Uterus (tissue), 4 donors: Measurements from ENCODE around the gene SERPINA5. TPM values are rescaled to one million over a fixed set of nuclear protein-coding genes. Genes with fewer than 3 reads are reported as not detected.
A peak's percentile ranks its signal among the peaks of the same experiment; 100 is the strongest.
"Not testable (repeated sequence)": the region's sequence is repeated elsewhere in the genome, so short reads cannot be mapped to it uniquely, and the experiment has no call there.

ENCODE experiments used
- DNase-seq, 2 donors: peaks; one replicate each; pipeline ENCODE4 v3.0.0-alpha.2; 2019 to 2020
- H3K27ac ChIP-seq, 2 donors: fragments of 200-600 bp; sonication (generic); 1 replicate in 1 of 2; 2 replicates in 1 of 2; pipeline ENCODE4 v1.5.1; 2016 to 2018
- H3K27me3 ChIP-seq, 2 donors: fragments of 200-600 bp; sonication (generic); one replicate each; pipeline ENCODE4 v1.5.1; 2018 to 2019; ENCODE audit warnings: control low read depth in 1 of 2
- H3K36me3 ChIP-seq, 2 donors: fragments of 200-600 bp; sonication (generic); one replicate each; pipeline ENCODE4 v1.5.1; 2019; ENCODE audit warnings: control low read depth in 1 of 2
- H3K4me1 ChIP-seq, 2 donors: fragments of 200-600 bp; sonication (generic); one replicate each; pipeline ENCODE4 v1.5.1; 2018 to 2019; ENCODE audit warnings: control low read depth in 1 of 2
- H3K4me3 ChIP-seq, 2 donors: fragments of 200-600 bp; sonication (generic); 1 replicate in 1 of 2; 2 replicates in 1 of 2; pipeline ENCODE4 v1.5.1; 2018 to 2019; ENCODE audit warnings: mild to moderate bottlenecking in 1 of 2
- H3K9me3 ChIP-seq, 2 donors: fragments of 200-600 bp; sonication (generic); one replicate each; pipeline ENCODE4 v1.5.1; 2019; ENCODE audit warnings: control low read depth in 1 of 2
- POLR2A ChIP-seq, 2 donors: fragments of 450-650 bp; IDR thresholded peaks; one replicate each; pipeline ENCODE4 v1.6.1; 2016; ENCODE audit warnings: antibody characterized with exemption in 2 of 2, mild to moderate bottlenecking in 1 of 2, moderate library complexity in 1 of 2
- intact Hi-C: fragments of 100-400 bp; cut with DNase I; formaldehyde crosslinking; loops from one replicate; pipeline ENCODE4 v1.15.1; 2023; ENCODE audit warnings: low total_unique reads
- total RNA-seq, 4 donors: library from RNA; depleted of rRNA in 3 of 4; stranded (reverse); fragments of >200 nt in 3 of 4; gene quantifications; one replicate each; pipeline versions ENCODE4 v1.1.0 to v1.2.4, GENCODE V29; 2014 to 2023
- TF ChIP-seq, protein P1 (sequence below), 4 experiments: fragments of 200-600 bp in 2 of 4; fragments of 450-650 bp in 2 of 4; sonication (generic) in 2 of 4; IDR thresholded peaks; one replicate each; pipeline ENCODE4 v1.5.1; 2016 to 2019; ENCODE audit warnings: antibody characterized with exemption in 4 of 4, mild to moderate bottlenecking in 2 of 4, moderate library complexity in 1 of 4
- donor health status: DM: yes; HTN: yes; CAD: no.

The SERPINA5 gene
- total RNA-seq, 4 donors from 2014 or later = under 0.01 to 19.6 (median 3.2) TPM

DNA sequence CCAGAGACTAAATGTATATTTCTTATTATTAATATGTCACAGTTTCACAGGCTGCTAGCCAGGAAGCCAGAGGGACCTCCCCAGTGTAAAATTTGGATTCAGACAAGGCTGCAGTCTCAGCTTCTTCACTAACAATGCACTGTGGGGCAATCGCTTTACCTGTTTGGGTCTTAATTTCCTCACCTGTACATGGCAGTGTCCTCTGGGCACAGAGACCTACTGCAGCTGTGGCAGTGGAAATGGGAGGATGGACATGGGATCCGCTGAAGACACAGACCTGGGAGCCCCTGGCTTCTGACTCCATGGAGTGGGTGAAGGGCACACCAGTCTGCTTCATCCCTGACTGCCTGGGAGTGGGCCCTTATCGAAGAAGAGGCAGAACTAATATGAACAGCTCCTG is 6.9 kb upstream of the SERPINA5 start:
- H3K27me3 ChIP-seq = no peaks in the 10 kb centered on the region
- no peak for DNase-seq
- no peak overlapping the region for H3K27ac ChIP-seq
- H3K36me3 ChIP-seq = no peaks in the 10 kb centered on the region
- intact Hi-C loops = no loop called here
- TF ChIP-seq, protein P1, sequence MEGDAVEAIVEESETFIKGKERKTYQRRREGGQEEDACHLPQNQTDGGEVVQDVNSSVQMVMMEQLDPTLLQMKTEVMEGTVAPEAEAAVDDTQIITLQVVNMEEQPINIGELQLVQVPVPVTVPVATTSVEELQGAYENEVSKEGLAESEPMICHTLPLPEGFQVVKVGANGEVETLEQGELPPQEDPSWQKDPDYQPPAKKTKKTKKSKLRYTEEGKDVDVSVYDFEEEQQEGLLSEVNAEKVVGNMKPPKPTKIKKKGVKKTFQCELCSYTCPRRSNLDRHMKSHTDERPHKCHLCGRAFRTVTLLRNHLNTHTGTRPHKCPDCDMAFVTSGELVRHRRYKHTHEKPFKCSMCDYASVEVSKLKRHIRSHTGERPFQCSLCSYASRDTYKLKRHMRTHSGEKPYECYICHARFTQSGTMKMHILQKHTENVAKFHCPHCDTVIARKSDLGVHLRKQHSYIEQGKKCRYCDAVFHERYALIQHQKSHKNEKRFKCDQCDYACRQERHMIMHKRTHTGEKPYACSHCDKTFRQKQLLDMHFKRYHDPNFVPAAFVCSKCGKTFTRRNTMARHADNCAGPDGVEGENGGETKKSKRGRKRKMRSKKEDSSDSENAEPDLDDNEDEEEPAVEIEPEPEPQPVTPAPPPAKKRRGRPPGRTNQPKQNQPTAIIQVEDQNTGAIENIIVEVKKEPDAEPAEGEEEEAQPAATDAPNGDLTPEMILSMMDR (IDR thresholded peaks at IDR 0.05) = no peak
- TF ChIP-seq POLR2A (IDR thresholded peaks at IDR 0.05) = no peak
- H3K4me3 ChIP-seq = no peak overlapping the region
- no peaks in the 10 kb centered on the region for H3K9me3 ChIP-seq
- H3K4me1 ChIP-seq = no peaks in the 10 kb centered on the region

DNA sequence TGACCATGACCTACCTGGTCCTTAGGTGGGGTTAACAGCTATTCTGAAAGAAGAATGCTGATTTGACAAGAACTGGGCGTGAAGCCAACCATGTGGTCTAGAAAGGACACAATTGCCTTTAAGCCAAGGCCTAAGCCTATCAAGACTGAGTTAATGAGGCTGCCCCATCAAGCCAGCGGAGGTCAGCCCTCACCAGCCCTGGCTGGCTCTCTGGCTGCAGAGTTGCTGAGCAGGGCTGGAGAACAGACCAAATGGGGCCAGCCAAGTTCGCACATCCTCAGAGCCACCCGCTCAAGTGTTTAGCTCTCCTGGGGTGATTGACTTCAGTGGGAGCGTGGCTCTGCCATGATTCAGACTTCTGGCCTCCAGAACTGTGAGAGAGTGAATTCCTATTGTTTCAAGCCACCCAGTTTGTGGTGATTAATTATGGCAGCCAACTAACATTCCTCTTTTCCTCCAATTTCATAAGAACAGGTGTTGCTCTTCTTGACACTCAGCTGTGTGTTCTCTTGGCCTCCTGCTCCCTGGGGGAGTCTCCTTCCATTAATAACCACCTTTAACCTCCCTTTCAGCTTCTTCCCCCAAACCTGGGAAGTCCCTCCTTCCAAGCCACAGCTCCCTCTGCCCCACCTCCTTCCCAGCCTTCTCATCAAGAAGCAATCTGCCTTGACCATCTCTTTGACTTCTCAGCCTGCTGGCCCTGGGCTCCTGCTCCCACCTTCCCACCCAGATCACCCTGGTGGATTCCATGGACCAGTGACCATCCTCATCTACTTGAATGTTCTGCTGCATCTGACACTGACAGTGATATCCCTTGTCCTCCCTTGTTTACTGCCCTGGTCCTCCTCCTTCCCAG is 5.3 kb upstream of the SERPINA5 start:
- TF ChIP-seq POLR2A (IDR thresholded peaks at IDR 0.05) = no peak
- TF ChIP-seq, protein P1 (IDR thresholded peaks at IDR 0.05) = no peak
- Histone ChIP-seq H3K4me1 (no peaks in the 10 kb centered on the region), H3K4me3 (no peak overlapping the region), H3K27me3 (no peaks in the 10 kb centered on the region), H3K9me3 (no peaks in the 10 kb centered on the region), H3K36me3 (no peaks in the 10 kb centered on the region), H3K27ac (no peak overlapping the region)
- no peak for DNase-seq
- intact Hi-C loops = no loop called here

DNA sequence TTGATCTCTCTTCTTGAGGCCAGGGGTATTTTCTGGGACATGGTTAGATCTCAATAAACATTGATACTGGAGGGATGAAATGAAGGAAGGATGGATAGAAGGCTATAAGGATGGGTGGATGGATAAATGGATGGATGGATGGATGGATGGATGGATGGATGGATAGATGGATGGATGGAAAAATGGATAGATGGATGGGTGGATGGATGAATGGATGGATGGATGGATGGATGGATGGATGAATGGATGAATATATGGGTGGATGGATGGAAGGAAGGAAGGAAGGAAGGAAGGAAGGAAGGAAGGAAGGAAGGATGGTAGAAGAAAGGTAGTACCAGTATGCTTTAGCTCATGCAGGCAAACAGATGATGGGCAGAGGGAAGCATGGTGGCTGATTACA is 3.8 kb upstream of the SERPINA5 start:
- intact Hi-C loops, H3K27ac ChIP-seq, H3K27me3 ChIP-seq, H3K9me3 ChIP-seq, DNase-seq, H3K4me1 ChIP-seq, H3K36me3 ChIP-seq, H3K4me3 ChIP-seq: not testable (repeated sequence)

DNA sequence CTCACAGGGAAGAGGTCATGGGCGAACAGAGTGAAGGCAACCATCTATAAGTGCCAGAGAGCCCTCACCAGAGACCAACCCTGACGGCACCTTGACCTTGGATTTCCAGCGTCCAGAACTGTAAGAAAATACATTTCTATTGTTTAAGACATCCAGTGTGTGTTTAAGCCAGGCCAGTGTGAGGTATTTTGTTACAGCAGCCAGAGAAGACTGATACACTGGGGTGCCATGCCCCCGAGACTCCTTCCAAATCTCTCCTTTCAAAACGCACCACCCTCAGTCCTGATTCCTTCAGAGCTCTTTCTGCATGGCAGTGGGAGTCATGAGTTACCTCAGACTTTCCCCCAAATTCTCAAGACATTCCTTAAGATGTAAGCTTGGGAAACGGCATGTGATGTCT is 2.5 kb upstream of the SERPINA5 start:
- no peak for DNase-seq
- Histone ChIP-seq H3K36me3 (no peaks in the 10 kb centered on the region), H3K27ac (no peak overlapping the region), H3K9me3 (no peaks in the 10 kb centered on the region), H3K4me3 (no peak overlapping the region), H3K4me1 (no peaks in the 10 kb centered on the region), H3K27me3 (no peaks in the 10 kb centered on the region)
- TF ChIP-seq POLR2A (IDR thresholded peaks at IDR 0.05) = no peak
- TF ChIP-seq, protein P1 (IDR thresholded peaks at IDR 0.05) = no peak
- intact Hi-C loops = no loop called here

DNA sequence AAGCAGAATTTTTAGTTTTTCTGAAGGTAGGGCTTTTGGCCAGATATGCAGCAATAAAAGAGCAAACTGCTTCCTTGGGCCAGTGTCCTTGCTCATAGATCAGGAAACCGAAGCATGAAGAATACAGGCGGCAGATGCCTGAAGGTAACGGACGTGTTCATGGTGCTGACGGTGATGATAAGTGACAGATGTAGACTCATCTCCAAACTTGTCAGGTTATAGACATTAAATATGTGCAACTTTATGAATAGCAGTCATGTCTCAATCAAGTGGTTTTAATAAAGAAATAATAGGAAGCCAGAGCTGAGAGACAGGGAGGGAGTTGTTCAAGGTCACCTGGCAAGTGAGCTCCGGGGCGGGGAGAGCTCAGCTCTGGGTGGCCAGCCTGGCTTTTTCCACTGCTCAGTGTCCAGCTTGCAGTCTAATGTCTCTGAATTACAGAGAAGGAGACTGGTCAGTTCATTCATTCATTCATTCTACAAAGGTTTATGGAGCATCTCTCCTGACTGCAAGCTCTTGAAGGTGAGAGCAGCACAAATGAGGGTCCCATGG is 1.0 kb downstream of the SERPINA5 start:
- no peak overlapping the region for H3K4me3 ChIP-seq
- no peak overlapping the region for H3K27ac ChIP-seq

More for the DNA sequence above, 1.0 kb downstream of the SERPINA5 start:
- intact Hi-C loops = no loop called here
- peak in 1 of 2 donors; percentile 49 for DNase-seq
- TF ChIP-seq POLR2A (IDR thresholded peaks at IDR 0.05) = no peak
- TF ChIP-seq, protein P1 (IDR thresholded peaks at IDR 0.05) = no peak
- H3K9me3 ChIP-seq = no peaks in the 10 kb centered on the region
- H3K4me1 ChIP-seq = no peaks in the 10 kb centered on the region
- H3K36me3 ChIP-seq = no peaks in the 10 kb centered on the region
- H3K27me3 ChIP-seq = no peaks in the 10 kb centered on the region
